Gastroesophageal sphincter (tissue), 4 donors: Measurements from ENCODE around the gene LAT. TPM values are rescaled to one million over a fixed set of nuclear protein-coding genes. Genes with fewer than 3 reads are reported as not detected.

Experiments
- ATAC-seq: fragments of 150-250 bp; one replicate; pipeline ENCODE4 v1.9.1; 2016; ENCODE audit warnings: mild to moderate bottlenecking, moderate library complexity
- H3K27ac ChIP-seq, 4 donors: fragments of 200-600 bp; sonication (generic) in 3 of 4; 1 replicate in 3 of 4; 2 replicates in 1 of 4; pipeline ENCODE4 v1.5.1; 2016 to 2019
- H3K27me3 ChIP-seq: fragments of 200-600 bp; sonication (generic); one replicate; pipeline ENCODE4 v1.5.1; 2019
- H3K36me3 ChIP-seq, 2 donors: fragments of 200-600 bp; sonication (generic); one replicate each; pipeline ENCODE4 v1.5.1; 2019; ENCODE audit warnings: control low read depth in 1 of 2
- H3K4me1 ChIP-seq, 3 donors: fragments of 200-600 bp; sonication (generic); 1 replicate in 2 of 3; 2 replicates in 1 of 3; pipeline ENCODE4 v1.5.1; 2016 to 2019; ENCODE audit warnings: control low read depth in 2 of 3
- H3K4me3 ChIP-seq, 2 donors: fragments of 200-600 bp; sonication (generic); one replicate each; pipeline ENCODE4 v1.5.1; 2019; ENCODE audit warnings: mild to moderate bottlenecking in 1 of 2, moderate library complexity in 1 of 2
- H3K9me3 ChIP-seq, 3 donors: fragments of 200-600 bp; sonication (generic); one replicate each; pipeline ENCODE4 v1.5.1; 2017 to 2019; ENCODE audit warnings: control low read depth in 2 of 3
- CTCF ChIP-seq, 4 experiments: fragments of 200-600 bp in 2 of 4; fragments of 450-650 bp in 2 of 4; sonication (generic) in 1 of 4; IDR thresholded peaks; one replicate each; pipeline ENCODE4 v1.5.1; 2017 to 2019; ENCODE audit warnings: antibody characterized with exemption in 4 of 4, mild to moderate bottlenecking in 2 of 4, moderate library complexity in 2 of 4
- EP300 ChIP-seq: sonication (generic); formaldehyde crosslinking; IDR thresholded peaks from one replicate; pipeline ENCODE4 v1.6.1; 2017; ENCODE audit warnings: antibody characterized with exemption, mild to moderate bottlenecking
- POLR2A ChIP-seq, 2 donors: fragments of 450-650 bp; IDR thresholded peaks; one replicate each; pipeline ENCODE4 v1.6.1; 2017; ENCODE audit warnings: antibody characterized with exemption in 2 of 2, mild to moderate bottlenecking in 2 of 2, moderate library complexity in 1 of 2
- POLR2AphosphoS5 ChIP-seq: sonication (generic); formaldehyde crosslinking; IDR thresholded peaks from one replicate; pipeline ENCODE4 v1.6.1; 2017; ENCODE audit warnings: antibody characterized with exemption
- WGBS, 2 donors: methylation state at CpG; one replicate each; pipeline ENCODE4 v1.1.5; 2018; ENCODE audit warnings: low coverage in 1 of 2; 5-methylcytosine and 5-hydroxymethylcytosine counted together
- total RNA-seq, 4 donors: library from RNA; depleted of rRNA; stranded (reverse); fragments of >200 nt; gene quantifications; one replicate each; pipeline ENCODE4 v1.1.0, GENCODE V29; 2016

Gene LAT
- total RNA-seq, 4 donors from 2014 or later, result 2.3 to 12.3 (median 5.4) TPM

GRCh38 chr16:29028457-29029167 lies 43.8 kb downstream of the LAT start:
- Histone ChIP-seq H3K4me3 (no peak overlapping the region), H3K27ac (no peak overlapping the region), H3K4me1 (no peaks in the 10 kb centered on the region), H3K36me3 (no peaks in the 10 kb centered on the region), H3K9me3 (no peaks in the 10 kb centered on the region), H3K27me3 (peaks cover 41% of the 10 kb centered on the region)
- ATAC-seq, result no peak
- 60 to 75% methylated on average over 2 to 4 of the region's 7 CpGs for WGBS, 2 donors
- TF ChIP-seq EP300 (no peak), POLR2AphosphoS5 (no peak), POLR2A (IDR thresholded peaks at IDR 0.05) (no peak), CTCF (IDR thresholded peaks at IDR 0.05) (no peak)

DNA sequence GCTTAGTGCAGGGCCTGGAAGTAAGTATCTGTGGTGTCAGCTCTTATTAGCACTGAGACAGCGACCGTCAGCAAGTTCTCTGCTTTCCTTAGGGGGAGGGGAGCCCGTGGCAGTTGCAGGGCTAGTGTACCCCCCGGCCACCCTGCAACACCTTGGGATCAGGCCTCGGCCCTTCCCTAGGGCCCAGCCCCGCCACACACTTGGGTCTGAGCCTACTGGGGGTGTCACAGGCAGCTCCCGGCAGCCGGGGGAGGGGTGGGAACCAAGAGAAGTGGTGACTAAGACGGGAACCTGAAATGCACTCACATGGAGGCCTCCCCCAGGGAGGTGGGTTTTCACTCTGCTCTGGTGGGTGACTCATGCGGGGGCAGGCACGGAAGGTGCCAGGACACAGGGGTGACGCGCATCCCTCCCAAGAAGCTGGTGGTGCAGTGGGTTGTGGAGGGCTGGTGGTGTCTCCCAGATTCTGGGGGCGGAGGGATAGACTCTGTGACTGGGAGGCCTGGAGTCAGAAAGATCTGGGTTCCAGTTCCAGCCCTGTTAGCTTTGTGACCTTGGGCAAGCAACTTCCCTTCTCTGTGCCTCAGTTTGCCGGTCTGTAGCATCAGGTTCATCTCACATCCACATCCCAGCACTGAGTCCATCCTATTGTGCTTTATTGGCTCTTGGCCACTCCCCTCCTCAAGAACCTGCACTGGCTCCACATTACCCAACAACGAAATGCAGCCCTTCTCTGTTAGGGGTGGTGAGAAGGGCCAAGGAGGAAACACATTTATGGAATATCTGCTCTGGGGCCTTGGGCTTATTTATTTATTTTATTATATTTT lies 44.5 kb downstream of the LAT start:
- ATAC-seq, result no peak
- WGBS, 2 donors, result 42 to 50% methylated on average over 7 to 10 of the region's 16 CpGs
- H3K27me3 ChIP-seq, result peaks cover 33% of the 10 kb centered on the region
- no peaks in the 10 kb centered on the region for H3K9me3 ChIP-seq
- no peaks in the 10 kb centered on the region for H3K36me3 ChIP-seq
- no peak for TF ChIP-seq POLR2A (IDR thresholded peaks at IDR 0.05)
- no peak for TF ChIP-seq EP300
- no peak for TF ChIP-seq CTCF (IDR thresholded peaks at IDR 0.05)
- no peak for TF ChIP-seq POLR2AphosphoS5
- H3K27ac ChIP-seq, result no peak overlapping the region
- no peaks in the 10 kb centered on the region for H3K4me1 ChIP-seq
- no peak overlapping the region for H3K4me3 ChIP-seq

GRCh38 chr16:29030086-29030840 lies 45.4 kb downstream of the LAT start:
- Histone ChIP-seq H3K36me3 (no peaks in the 10 kb centered on the region), H3K4me3 (no peak overlapping the region), H3K27me3 (peaks cover 25% of the 10 kb centered on the region), H3K4me1 (no peaks in the 10 kb centered on the region), H3K27ac (no peak overlapping the region), H3K9me3 (no peaks in the 10 kb centered on the region)
- no peak for ATAC-seq
- TF ChIP-seq EP300, result no peak
- TF ChIP-seq CTCF (IDR thresholded peaks at IDR 0.05), result no peak
- TF ChIP-seq POLR2A (IDR thresholded peaks at IDR 0.05), result no peak
- TF ChIP-seq POLR2AphosphoS5, result no peak
- WGBS, 2 donors, result 58% methylated on average over 6 of the region's 8 CpGs; no CpG with 5 or more reads in 1 of the 2 donors

Other genes with a start within 250 kb of the LAT start
- 1 to 10 TPM in 3 of 4 donors, under 1 TPM in 1; 0.35 to 8.2 (median 3.0) TPM for gene NPIPB9, start 233.3 kb upstream of the LAT start, total RNA-seq
- gene ATXN2L, start 162.1 kb upstream of the LAT start, total RNA-seq, result 10 to 100 TPM; 44.4 to 65.1 (median 56.9) TPM
- gene TUFM, start 138.7 kb upstream of the LAT start, total RNA-seq, result 10 to 100 TPM; 72.2 to 91.9 (median 85.3) TPM
- gene SH2B1, start 121.2 kb upstream of the LAT start, total RNA-seq, result 10 to 100 TPM; 23.6 to 51.0 (median 28.3) TPM
- under 1 TPM in 1 of 4 donors, not detected in 3; 0.31 TPM for gene ATP2A1, start 106.6 kb upstream of the LAT start, total RNA-seq
- 10 to 100 TPM; 18.9 to 30.2 (median 24.9) TPM for gene RABEP2, start 59.8 kb upstream of the LAT start, total RNA-seq
- not detected for gene CD19, start 53.1 kb upstream of the LAT start, total RNA-seq
- 10 to 100 TPM; 13.9 to 28.0 (median 22.8) TPM for gene NFATC2IP, start 34.1 kb upstream of the LAT start, total RNA-seq
- 10 to 100 TPM; 17.6 to 25.6 (median 20.2) TPM for gene SPNS1, start 10.3 kb upstream of the LAT start, total RNA-seq